ENCODE measurements around the gene OR51B2.

The OR51B2 gene

DNA sequence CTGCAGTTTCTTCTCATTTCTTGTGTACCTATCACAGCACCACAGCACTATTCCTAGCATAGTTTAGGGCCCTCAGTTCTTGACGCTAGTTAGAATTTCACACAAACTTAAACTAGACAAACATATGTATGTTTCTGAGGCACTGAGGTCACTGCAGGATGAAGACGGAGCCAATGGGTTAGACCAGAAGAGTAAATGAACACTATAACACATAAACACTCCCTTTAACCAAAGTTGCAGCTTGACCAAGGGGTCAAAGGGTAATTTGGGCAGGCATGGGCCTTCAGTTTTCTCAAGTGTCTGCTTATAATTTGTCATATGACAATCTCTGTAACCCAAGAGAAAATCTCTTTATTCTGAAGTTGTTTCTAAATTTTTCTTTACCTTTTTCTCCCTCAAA is 41.5 kb downstream of the OR51B2 start:
- DNase-seq (ENCODE audit: low read depth, low spot score), result no peak

DNA sequence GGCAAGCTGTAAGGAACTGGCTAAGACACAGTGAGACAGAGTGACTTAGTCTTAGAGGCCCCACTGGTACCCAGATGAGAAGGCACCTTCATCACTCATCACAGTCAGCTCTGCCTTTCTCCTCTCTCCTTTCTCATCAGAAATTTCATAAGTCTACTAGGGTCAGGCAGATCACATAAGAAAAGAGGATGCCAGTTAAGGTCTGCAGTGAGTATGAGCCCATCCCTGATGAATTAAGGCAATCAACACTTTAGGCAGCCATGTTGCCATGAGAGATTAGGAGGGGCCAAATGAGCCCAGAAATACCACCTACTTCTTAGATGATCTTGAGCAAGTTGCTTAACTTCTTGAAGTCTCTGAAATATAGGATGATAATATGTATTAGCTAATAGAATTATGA is 42.5 kb downstream of the OR51B2 start:
- DNase-seq (ENCODE audit: low read depth, low spot score), result no peak

DNA sequence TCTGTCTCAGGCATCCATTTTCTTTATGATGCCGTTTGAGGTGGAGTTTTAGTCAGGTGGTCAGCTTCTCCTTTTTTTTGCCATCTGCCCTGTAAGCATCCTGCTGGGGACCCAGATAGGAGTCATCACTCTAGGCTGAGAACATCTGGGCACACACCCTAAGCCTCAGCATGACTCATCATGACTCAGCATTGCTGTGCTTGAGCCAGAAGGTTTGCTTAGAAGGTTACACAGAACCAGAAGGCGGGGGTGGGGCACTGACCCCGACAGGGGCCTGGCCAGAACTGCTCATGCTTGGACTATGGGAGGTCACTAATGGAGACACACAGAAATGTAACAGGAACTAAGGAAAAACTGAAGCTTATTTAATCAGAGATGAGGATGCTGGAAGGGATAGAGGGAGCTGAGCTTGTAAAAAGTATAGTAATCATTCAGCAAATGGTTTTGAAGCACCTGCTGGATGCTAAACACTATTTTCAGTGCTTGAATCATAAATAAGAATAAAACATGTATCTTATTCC is 43.5 kb downstream of the OR51B2 start:
- no peak for DNase-seq (ENCODE audit: low read depth, low spot score)

DNA sequence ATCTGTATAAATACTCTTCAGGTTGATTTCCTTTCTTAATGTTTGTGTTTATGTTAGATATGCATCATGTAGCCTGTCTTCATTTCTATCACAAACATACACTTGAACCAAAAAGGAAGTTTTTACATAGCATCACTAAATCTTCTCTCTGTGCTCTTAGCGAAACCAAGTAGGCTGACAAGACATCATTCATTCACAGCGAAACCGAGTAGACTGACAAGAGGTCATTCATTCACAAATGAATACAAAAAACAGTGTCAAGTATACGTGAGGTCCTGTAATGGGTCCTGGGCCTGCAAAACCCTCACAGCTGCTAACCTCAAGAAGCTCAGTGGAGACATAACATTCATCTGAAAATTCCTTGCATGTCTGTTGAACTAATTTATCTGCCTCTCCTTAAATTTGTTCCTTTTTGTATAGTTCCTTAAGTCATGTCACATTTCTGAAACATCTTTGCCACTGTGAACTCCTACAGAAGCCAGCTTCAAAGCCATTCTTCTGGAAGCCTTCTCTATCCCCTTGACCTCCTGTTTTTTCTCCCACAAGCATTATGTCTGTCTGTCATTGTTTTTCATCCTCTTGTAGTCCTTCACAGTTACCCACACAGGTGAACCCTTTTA is 44.5 kb downstream of the OR51B2 start:
- DNase-seq (ENCODE audit: low read depth, low spot score), result no peak

DNA sequence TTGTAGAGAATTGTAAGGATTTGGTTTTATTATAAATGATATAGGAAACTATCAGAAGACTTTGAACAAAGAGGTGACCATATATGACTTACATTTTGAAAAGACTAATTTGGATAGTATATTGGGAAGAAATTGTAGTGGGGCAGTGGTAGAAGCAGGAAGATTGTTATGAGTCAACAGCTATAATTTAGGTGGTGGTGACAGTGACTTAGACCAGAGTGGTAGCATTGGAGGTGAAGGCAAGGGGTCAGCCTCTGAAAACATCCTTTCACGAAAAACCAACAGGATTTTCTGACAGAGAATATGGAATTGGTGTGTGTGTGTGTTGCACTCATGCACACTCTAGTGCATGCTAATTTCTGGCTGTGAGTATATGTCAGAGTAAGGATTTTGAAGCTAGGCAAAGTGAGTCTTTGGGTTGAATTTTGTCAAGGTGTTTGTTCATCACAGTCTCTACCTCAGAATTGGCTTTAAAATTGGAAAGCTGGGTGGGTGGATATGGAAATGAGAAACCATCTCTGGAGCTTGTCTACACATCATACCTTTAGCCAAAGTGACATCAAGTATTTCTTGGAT is 46.2 kb downstream of the OR51B2 start:
- no peak for DNase-seq (ENCODE audit: low read depth, low spot score)

DNA sequence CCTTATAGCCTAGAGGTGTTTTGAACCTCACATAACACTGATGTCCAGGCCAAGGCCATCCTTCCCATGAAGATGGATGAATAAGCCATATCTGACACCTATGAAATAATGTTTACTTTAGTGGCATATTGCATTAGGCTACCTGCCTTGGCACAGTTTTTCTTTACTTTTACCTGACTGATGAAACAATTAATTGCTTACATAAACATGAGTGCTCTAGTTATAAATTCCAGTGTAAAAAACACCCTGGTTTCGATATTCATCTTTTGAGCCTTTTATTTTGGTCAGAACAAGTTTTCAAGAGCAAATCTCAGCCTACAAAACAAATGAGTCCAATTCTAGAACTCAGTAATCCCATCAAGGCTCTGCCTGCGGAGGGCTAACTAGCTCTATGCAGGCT is 47.4 kb downstream of the OR51B2 start:
- no peak for DNase-seq (ENCODE audit: low read depth, low spot score)

DNA sequence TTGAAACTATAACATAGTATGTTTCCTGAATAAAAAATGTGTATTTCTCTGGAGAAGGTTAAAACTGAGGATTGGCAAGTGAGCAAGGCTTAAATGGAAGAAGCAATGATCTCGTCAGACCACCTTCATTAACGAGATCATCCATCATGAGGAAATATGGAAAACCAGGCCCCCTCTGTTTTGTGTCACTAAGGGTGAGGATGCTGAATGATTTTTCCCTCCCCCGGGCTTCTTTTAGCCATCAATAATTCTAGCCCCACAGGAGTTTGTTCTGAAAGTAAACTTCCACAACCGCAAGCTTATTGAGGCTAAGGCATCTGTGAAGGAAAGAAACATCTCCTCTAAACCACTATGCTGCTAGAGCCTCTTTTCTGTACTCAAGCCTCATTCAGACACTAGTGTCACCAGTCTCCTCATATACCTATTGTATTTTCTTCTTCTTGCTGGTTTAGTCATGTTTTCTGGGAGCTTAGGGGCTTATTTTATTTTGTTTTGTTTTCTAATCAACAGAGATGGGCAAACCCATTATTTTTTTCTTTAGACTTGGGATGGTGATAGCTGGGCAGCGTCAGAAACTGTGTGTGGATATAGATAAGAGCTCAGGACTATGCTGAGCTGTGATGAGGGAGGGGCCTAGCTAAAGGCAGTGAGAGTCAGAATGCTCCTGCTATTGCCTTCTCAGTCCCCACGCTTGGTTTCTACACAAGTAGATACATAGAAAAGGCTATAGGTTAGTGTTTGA is 48.6 kb downstream of the OR51B2 start:
- DNase-seq (ENCODE audit: low read depth, low spot score), result no peak

DNA sequence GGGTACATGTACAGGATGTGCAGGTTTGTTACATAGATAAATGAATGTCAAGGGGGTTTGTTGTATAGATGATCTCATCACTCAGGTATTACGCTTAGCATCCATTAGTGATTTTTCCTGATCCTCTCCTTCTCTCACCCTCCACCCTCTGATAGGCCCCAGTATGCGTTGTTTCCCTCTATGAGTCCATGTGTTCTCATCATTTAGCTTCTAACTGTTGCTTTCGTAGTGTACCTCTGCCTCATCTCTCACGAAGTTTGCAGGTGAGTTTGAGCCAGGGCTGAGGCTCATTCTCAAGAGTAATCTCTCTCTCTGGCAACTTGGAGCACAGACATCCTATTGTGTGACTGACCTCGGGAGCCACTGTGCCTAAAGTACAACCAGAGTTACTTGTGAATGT is 49.7 kb downstream of the OR51B2 start:
- DNase-seq (ENCODE audit: low read depth, low spot score), result no peak
